ENCODE results near the gene ACOXL. TPM values are rescaled to one million over a fixed set of nuclear protein-coding genes. Genes with fewer than 3 reads are reported as not detected.
"Not testable (repeated sequence)": the region's sequence is repeated elsewhere in the genome, so short reads cannot be mapped to it uniquely, and the experiment has no call there.

Gene ACOXL
- total RNA-seq, 6 experiments from 2014 or later: not detected

- intact Hi-C loops (cut with DNase I): no loop called here
- no peaks in the 10 kb centered on the region for H3K9me3 ChIP-seq
- TF ChIP-seq CTCF (IDR thresholded peaks at IDR 0.05) (no peak), POLR2A (IDR thresholded peaks at IDR 0.05) (no peak)
- no peaks in the 10 kb centered on the region for H3K27me3 ChIP-seq
- DNase-seq (peak in 1 of 3 donors; percentile 20), ATAC-seq (no peak)
- H3K27ac ChIP-seq: no peak overlapping the region
- no peaks in the 10 kb centered on the region for H3K4me1 ChIP-seq
- H3K36me3 ChIP-seq: no peaks in the 10 kb centered on the region
- 53% methylated on average over 5 of the region's 6 CpGs for WGBS (ENCODE audit: insufficient coverage, low coverage, low lambda C conversion rate, missing lambda C conversion rate)
- H3K4me3 ChIP-seq: no peak overlapping the region
These were observed 309.9 kb downstream of the ACOXL start for GRCh38 chr2:111042261-111042660.

GRCh38 chr2:111042772-111043771 is 310.7 kb downstream of the ACOXL start:
- TF ChIP-seq CTCF (IDR thresholded peaks at IDR 0.05): no peak
- no peak for ATAC-seq
- Histone ChIP-seq H3K4me3 (no peak overlapping the region), H3K36me3 (no peaks in the 10 kb centered on the region), H3K4me1 (no peaks in the 10 kb centered on the region), H3K27me3 (no peaks in the 10 kb centered on the region), H3K9me3 (no peaks in the 10 kb centered on the region), H3K27ac (no peak overlapping the region)
- peak in 1 of 3 donors; percentile 43 for DNase-seq
- 57% methylated on average over 8 of the region's 20 CpGs for WGBS (ENCODE audit: insufficient coverage, low coverage, low lambda C conversion rate, missing lambda C conversion rate)
- intact Hi-C loops (cut with DNase I): no loop called here

- Histone ChIP-seq H3K36me3 (no peaks in the 10 kb centered on the region), H3K9me3 (no peaks in the 10 kb centered on the region), H3K4me3 (no peak overlapping the region), H3K27me3 (no peaks in the 10 kb centered on the region), H3K27ac (no peak overlapping the region), H3K4me1 (no peaks in the 10 kb centered on the region)
- no peak for ATAC-seq
- no peak for TF ChIP-seq CTCF (IDR thresholded peaks at IDR 0.05)
- TF ChIP-seq POLR2A (IDR thresholded peaks at IDR 0.05): no peak
- 87% methylated on average over 4 of the region's 4 CpGs for WGBS (ENCODE audit: insufficient coverage, low coverage, low lambda C conversion rate, missing lambda C conversion rate)
- DNase-seq: peak in 1 of 3 donors; percentile 24
- intact Hi-C loops (cut with DNase I): no loop called here
These were observed 311.7 kb downstream of the ACOXL start for GRCh38 chr2:111044066-111044465.

- ATAC-seq; H3K9me3 ChIP-seq; H3K4me1 ChIP-seq; intact Hi-C loops (cut with DNase I); H3K36me3 ChIP-seq; DNase-seq; H3K27me3 ChIP-seq; H3K27ac ChIP-seq; H3K4me3 ChIP-seq: not testable (repeated sequence)
- 91% methylated on average over 6 of the region's 6 CpGs for WGBS (ENCODE audit: insufficient coverage, low coverage, low lambda C conversion rate, missing lambda C conversion rate)
These were observed 312.9 kb downstream of the ACOXL start for GRCh38 chr2:111045236-111045635.

- DNase-seq: no peak
These were observed 313.5 kb downstream of the ACOXL start for GRCh38 chr2:111045771-111046444.

More at GRCh38 chr2:111045771-111046444, 313.5 kb downstream of the ACOXL start:
- intact Hi-C loops (cut with DNase I): no loop called here
- Histone ChIP-seq H3K27ac (no peak overlapping the region), H3K36me3 (no peaks in the 10 kb centered on the region), H3K27me3 (no peaks in the 10 kb centered on the region), H3K4me3 (no peak overlapping the region), H3K9me3 (no peaks in the 10 kb centered on the region), H3K4me1 (no peaks in the 10 kb centered on the region)
- 79% methylated on average over 6 of the region's 9 CpGs for WGBS (ENCODE audit: insufficient coverage, low coverage, low lambda C conversion rate, missing lambda C conversion rate)
- no peak for TF ChIP-seq POLR2A (IDR thresholded peaks at IDR 0.05)
- TF ChIP-seq CTCF (IDR thresholded peaks at IDR 0.05): no peak
- no peak for ATAC-seq

All from right lobe of liver (tissue), 6 donors.